H1 (cell line): ENCODE data around the gene FGF12. TPM values are rescaled to one million over a fixed set of nuclear protein-coding genes. Genes with fewer than 3 reads are reported as not detected.

Experiments
- EGR1 ChIP-seq: IDR thresholded peaks from 2 replicates; pipeline ENCODE4 v1.6.1; 2011; ENCODE audit warnings: low read depth, low read length, borderline replicate concordance
- GABPA ChIP-seq: IDR thresholded peaks from 2 replicates; pipeline ENCODE4 v1.6.1; 2011; ENCODE audit warnings: mild to moderate bottlenecking, low read length, moderate library complexity, borderline replicate concordance; ENCODE audit not compliant: insufficient read depth
- TAF1 ChIP-seq: IDR thresholded peaks from 2 replicates; pipeline ENCODE4 v1.6.1; 2011; ENCODE audit warnings: mild to moderate bottlenecking, low read depth, low read length
- polyA plus RNA-seq, 7 experiments: library from polyadenylated mRNA; depleted of rRNA in 3 of 7; stranded (reverse) in 5 of 7; unstranded in 2 of 7; fragments of >200 nt in 5 of 7; fragments of 200-250 nt in 2 of 7; gene quantifications; 1 replicate in 5 of 7; 2 replicates in 1 of 7; 4 replicates in 1 of 7; pipeline versions ENCODE4 v1.2.1 to v1.2.3, GENCODE V29; 2011 to 2013; ENCODE audit warnings: missing spikeins in 2 of 7, mixed read lengths in 2 of 7
- total RNA-seq: library from RNA; stranded (reverse); fragmentation: NEBNext Ultra II Directional; extraction: Animal tissue kit (Norgen Biotek cat#: 25700); gene quantifications from 2 replicates; pipeline ENCODE4 v1.2.1, GENCODE V29; 2021

The FGF12 gene
- total and polyA plus RNA-seq, 2 of the 8 experiments (the other 6 are each of a cell fraction or from before 2014, with no cell fraction given), result 4.1 to 16.6 TPM

GRCh38 chr3:192354687-192355086 is 372.7 kb downstream of the FGF12 start (continued):
- TF ChIP-seq TAF1 (no peak), GABPA (no peak), EGR1 (no peak)
